ENCODE results near the gene SHISA9. TPM values are rescaled to one million over a fixed set of nuclear protein-coding genes. Genes with fewer than 3 reads are reported as not detected.

Gene SHISA9
- total RNA-seq, 1 experiment from 2014 or later, result not detected

GRCh38 chr16:13018026-13018425 lies 116.6 kb downstream of the SHISA9 start:
- TF ChIP-seq CBX3 (IDR thresholded peaks at IDR 0.05; ENCODE audit: low read depth) (no peak), RAD21 (IDR thresholded peaks at IDR 0.05; ENCODE audit: low read depth) (no peak), ZFX (IDR thresholded peaks at IDR 0.05) (no peak), ZBTB33 (IDR thresholded peaks at IDR 0.05; ENCODE audit: extremely low read depth, insufficient replicate concordance, low read length) (no peak), CEBPB (IDR thresholded peaks at IDR 0.05; ENCODE audit: low read depth) (no peak), SRF (IDR thresholded peaks at IDR 0.05; ENCODE audit: low read depth) (no peak), POLR2A (IDR thresholded peaks at IDR 0.05; ENCODE audit: borderline replicate concordance, extremely low read depth, insufficient read depth, insufficient read length) (no peak), ATF3 (IDR thresholded peaks at IDR 0.05) (no peak), JUND (IDR thresholded peaks at IDR 0.05) (no peak), EGR1 (IDR thresholded peaks at IDR 0.05; ENCODE audit: low read depth) (no peak), SIN3A (IDR thresholded peaks at IDR 0.05; ENCODE audit: low read depth) (no peak), MAX (IDR thresholded peaks at IDR 0.05) (no peak), POLR2AphosphoS5 (IDR thresholded peaks at IDR 0.05; ENCODE audit: low read depth, low read length) (no peak)
- TF ChIP-seq, protein P1, sequence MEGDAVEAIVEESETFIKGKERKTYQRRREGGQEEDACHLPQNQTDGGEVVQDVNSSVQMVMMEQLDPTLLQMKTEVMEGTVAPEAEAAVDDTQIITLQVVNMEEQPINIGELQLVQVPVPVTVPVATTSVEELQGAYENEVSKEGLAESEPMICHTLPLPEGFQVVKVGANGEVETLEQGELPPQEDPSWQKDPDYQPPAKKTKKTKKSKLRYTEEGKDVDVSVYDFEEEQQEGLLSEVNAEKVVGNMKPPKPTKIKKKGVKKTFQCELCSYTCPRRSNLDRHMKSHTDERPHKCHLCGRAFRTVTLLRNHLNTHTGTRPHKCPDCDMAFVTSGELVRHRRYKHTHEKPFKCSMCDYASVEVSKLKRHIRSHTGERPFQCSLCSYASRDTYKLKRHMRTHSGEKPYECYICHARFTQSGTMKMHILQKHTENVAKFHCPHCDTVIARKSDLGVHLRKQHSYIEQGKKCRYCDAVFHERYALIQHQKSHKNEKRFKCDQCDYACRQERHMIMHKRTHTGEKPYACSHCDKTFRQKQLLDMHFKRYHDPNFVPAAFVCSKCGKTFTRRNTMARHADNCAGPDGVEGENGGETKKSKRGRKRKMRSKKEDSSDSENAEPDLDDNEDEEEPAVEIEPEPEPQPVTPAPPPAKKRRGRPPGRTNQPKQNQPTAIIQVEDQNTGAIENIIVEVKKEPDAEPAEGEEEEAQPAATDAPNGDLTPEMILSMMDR (IDR thresholded peaks at IDR 0.05 in 2 of 3, conservative IDR thresholded peaks at IDR 0.05 in 1 of 3; ENCODE audit: borderline replicate concordance in 1 of 3, insufficient read depth in 1 of 3, low read depth in 2 of 3, low read length in 2 of 3), result no peak

More at GRCh38 chr16:13018026-13018425, 116.6 kb downstream of the SHISA9 start:
- H3K79me2 ChIP-seq (ENCODE audit: insufficient read depth, low read length), result no peaks in the 10 kb centered on the region
- intact Hi-C loops (cut with micrococcal nuclease), result no loop called here
- DNase-seq (ENCODE audit: low read depth, low spot score) (no peak), ATAC-seq (no peak)
- H3K9ac ChIP-seq (ENCODE audit: low read length), result no peak overlapping the region
- H3K4me2 ChIP-seq (ENCODE audit: low read length), result no peak overlapping the region
- H4K20me1 ChIP-seq (ENCODE audit: insufficient read depth), result no peaks in the 10 kb centered on the region
- ChIA-PET CTCF (no interaction called here), POLR2A (no interaction called here), RAD21 (ENCODE audit: low non-redundant PET in 1 of 2, low total read pairs in 2 of 2, uncharacterized antibody in 2 of 2, unreplicated experiment in 2 of 2) (no interaction called here)
- no peaks in the 10 kb centered on the region for H3K36me3 ChIP-seq (ENCODE audit: control insufficient read depth in 1 of 2, insufficient read depth in 2 of 2, low read length in 2 of 2)
- BruUV-seq (replicated peaks), result no TSS peak
- peaks cover 3% of the 10 kb centered on the region; the same call in 1 of the 2 replicates for H3K27me3 ChIP-seq (ENCODE audit: insufficient read depth, low read length)
- no peaks in the 10 kb centered on the region for H3K9me2 ChIP-seq (ENCODE audit: insufficient read depth)
- no peak overlapping the region for H3K27ac ChIP-seq (ENCODE audit: low read depth, low read length)
- no peak overlapping the region for H3K4me3 ChIP-seq (replicated peaks in 1 of 2; ENCODE audit: low read depth in 1 of 2, low read length in 2 of 2)
- no peaks in the 10 kb centered on the region for H3K9me3 ChIP-seq (ENCODE audit: control insufficient read depth in 1 of 2, insufficient read depth in 1 of 2, low read depth in 1 of 2, low read length in 2 of 2)
- H2AFZ ChIP-seq (ENCODE audit: low read depth, low read length, poor library complexity, severe bottlenecking), result no peak overlapping the region
- no peaks in the 10 kb centered on the region for H3K4me1 ChIP-seq (ENCODE audit: control insufficient read depth in 1 of 2, insufficient read depth in 2 of 2, low read length in 2 of 2)
